HG03097 (cell line): ENCODE results near the gene PGAP6.
"Not testable (repeated sequence)": the region's sequence is repeated elsewhere in the genome, so short reads cannot be mapped to it uniquely, and the experiment has no call there.

Experiments used
- ATAC-seq: cut with Tn5 transposase; IDR thresholded peaks from one replicate; pipeline ENCODE4 v1.9.1; 2021; ENCODE audit not compliant: unreplicated experiment, low FRiP score

Gene PGAP6

DNA sequence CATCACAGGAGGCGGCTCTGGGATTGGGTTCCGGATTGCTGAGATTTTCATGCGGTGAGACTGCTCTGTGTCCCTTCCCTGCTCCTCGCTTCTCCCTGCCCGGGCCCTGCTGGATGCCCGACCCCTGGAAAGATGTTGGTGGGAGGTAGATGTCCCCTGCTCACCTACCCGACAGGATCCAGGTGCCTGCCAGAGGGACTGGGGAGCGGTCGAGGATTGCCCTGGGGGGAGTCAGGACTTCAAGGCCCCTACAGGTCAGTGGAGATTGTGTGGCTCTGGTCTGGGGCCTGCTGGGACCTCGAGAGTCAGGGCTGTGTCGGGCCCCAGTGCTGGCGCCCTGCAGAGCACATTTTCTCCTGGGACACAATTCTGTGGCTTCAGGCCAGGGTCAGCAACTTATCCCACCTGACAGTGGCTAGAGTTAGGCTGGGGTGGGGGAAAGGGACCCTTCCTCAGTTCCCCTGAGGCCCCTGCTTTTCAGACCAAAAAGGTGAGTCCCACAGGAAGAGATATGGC lies 23.3 kb upstream of the PGAP6 start:
- ATAC-seq: no peak

DNA sequence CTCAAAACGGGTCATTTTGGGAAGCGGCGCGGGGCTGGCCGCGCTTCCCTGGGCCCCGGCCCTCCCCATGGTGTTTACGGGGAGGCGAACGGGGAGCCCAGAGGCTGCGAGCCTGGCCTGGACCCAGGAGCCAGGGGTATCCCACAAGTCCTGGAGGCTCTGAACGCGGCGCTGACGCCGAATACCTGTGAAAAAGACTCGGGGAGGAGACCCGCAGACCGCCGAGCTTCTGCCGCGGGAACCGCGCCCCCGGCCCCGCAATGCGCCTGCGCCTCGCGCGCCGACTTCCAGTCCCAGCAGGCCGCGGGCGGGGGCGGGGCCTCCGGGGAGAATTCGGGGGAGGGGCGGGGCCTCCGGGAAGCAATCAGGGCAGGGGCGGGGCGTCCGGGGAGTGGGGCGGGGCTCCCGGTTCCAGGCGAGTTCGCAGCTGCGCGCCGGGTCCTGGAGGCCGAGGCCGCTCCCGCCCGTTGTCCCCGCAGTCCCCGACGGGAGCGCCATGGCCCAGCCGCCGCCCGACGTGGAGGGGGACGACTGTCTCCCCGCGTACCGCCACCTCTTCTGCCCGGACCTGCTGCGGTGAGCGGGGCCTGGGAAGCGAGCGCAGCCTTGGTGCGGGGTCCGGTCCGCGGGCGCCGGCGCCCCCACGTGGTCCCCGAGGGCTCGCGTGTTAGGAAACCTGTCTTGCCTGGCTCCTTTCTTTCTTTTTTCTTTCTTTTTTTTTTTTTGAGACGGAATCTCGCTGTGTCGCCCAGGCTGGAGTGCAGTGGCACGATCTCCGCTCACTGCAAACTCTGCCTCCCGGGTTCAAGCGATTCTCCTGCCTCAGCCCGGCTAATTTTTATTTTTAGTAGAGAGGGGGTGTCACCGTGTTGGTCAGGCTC lies 19.9 kb upstream of the PGAP6 start, which contains the start of gene DECR2:
Gene DECR2, plus strand, starts transcription at position 418 of the 881 bp plus-strand sequence. Its CDS starts 79 bp downstream, at position 497.
- peak; percentile 48 for ATAC-seq

DNA sequence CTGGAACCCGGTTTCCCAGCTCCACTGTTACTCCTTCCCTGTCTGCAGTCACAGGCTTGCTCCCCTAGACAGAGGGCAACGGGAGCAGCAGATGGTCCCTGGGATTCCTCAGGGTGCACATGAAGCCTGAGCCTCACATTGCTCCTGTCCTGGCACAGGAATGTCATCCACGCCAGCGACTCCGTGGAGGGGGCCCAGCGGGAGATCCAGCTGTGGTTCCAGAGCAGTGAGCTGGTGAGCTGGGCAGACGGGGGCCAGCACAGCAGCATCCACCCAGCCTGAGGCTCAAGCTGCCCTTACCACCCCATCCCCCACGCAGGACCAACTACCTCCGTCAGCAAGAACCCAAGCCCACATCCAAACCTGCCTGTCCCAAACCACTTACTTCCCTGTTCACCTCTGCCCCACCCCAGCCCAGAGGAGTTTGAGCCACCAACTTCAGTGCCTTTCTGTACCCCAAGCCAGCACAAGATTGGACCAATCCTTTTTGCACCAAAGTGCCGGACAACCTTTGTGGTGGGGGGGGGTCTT lies 18.3 kb upstream of the PGAP6 start:
- no peak for ATAC-seq

DNA sequence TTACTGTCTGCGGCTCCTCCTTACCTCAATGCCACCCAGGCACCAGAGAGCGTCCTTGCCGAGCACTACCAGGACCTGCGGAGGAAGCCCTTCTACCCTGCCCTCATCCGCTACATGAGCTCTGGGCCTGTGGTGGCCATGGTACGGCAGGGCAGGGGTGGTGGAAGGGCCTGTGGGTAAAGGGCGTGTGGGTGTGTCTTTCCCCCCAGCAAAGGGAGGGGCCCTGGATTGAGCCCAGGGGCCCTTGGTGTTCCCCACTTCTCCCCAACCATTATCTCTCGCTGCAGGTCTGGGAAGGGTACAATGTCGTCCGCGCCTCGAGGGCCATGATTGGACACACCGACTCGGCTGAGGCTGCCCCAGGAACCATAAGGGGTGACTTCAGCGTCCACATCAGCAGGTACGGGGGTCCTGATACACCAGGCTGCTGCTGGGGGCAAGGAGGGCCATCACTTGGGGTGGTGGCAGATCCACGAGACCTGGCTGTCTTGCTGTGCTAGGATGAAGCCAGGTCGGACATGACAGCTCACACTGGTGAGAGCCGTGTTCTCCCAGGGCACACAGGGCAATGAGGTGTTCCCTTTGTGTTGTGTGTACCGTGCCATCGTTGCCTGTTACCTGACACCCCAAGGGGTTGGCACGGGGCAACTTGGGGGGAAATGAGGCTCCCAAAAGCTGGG lies 17.7 kb upstream of the PGAP6 start:
- ATAC-seq: no peak

DNA sequence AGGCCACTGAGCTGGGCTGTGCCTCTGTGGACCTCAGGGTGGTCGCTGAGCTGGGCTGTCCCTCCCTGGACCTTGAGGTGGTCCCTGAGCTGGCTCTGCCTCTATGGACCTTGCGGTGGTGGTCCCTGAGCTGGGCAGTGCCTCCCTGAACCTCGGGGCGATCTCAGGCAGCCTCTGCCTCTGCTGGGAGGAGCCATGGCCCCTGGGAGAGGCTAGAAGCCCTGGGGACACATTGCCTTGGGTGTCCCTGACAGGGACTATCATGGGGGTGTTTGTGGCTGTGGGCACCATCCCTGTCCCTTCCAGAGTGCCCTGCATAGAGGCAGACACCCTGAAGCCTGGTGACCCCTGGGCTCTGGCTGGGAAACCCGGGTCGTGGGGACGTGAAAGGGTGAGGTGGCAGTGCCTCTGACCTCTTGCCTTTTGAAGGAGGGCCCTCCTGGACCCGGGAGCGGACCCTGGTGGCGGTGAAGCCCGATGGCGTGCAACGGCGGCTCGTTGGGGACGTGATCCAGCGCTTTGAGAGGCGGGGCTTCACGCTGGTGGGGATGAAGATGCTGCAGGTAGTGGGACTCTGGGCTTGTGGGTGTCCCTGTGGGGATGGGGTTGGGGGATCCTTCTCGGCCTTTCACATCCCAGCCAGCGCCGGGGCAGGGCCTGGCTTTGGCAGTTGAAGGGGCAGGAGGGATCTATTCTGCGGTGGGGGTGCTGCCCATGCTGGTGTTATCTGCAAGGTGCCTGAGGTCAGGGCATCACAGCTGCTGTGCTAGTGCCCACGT lies 17.0 kb upstream of the PGAP6 start:
- ATAC-seq: no peak

DNA sequence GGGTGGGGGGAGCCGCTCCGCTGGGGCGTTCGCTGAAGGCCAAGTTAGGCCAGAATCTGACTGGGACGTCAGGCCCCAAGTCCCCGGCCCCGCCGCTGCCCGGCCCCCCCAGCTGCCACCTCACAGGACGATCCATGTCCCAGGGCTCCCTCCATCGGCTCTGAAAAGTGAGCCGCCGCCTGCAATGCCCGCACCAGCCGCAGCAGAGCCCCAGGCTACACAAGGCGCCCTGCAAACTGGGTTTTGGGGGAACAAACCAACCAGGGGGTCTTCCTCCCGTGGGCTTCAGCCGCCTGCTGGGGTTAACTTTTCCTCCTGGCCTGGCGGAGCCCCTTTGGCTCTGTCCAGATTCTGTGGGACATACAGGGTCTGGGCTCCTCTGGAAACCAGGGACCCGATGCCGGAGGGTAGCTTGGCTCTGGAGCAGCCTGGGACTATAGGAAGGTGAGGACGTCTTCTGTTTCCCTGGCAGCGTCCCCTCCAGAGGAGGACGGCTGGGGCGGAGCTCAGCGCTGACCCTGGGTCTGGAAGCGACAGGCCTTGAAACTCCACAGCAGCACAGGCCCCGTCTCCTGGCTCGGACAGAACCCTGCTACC lies 16.1 kb upstream of the PGAP6 start:
- ATAC-seq: no peak

DNA sequence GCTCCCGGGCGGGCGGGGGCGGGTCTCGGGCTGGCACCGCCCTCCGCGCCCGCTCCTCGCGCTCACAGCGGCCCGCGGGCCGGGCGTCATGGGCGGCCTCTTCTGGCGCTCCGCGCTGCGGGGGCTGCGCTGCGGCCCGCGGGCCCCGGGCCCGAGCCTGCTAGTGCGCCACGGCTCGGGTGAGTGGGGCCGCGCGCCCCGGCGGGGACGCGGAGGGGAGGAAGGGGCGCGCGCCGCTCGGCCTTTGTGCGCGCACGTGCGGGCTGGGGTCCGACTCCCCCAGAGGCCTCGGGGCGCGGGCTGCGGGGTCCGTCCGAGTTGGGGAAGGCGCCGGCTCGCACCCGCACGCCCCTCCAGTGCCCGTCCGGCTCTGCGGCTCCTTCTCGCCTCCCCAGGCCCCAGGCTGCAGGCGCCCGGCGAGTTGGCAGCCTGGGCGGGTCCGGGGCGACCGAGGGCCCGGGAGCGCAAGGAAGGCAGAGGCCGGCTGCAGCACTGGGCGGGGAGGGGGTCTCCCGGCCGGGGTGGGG lies 15.4 kb upstream of the PGAP6 start, which contains the start of gene NME4:
Gene NME4, plus strand, starts transcription at position 65 of the 527 bp plus-strand sequence. Its CDS starts 24 bp downstream, at position 89.
- no peak for ATAC-seq

DNA sequence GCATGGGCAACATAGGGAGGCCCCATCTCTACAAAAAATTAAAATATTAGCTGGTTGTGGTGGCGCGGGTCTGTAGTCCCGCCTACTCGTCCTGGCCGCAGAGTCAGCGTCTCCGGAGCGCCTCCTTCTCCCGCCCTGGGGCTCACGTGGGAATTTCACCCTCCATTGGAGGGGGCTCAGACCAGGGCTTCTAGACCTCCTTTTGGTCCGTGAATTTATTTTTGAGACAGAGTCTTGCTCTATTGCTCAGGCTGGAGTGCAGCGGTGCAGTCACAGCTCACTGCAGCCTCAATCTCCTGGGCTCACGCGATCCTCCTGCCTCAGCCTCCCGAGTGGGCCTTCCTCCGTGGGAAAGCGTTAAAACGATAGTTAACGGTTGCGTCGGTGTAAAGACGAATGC lies 14.8 kb upstream of the PGAP6 start:
- ATAC-seq: no peak

DNA sequence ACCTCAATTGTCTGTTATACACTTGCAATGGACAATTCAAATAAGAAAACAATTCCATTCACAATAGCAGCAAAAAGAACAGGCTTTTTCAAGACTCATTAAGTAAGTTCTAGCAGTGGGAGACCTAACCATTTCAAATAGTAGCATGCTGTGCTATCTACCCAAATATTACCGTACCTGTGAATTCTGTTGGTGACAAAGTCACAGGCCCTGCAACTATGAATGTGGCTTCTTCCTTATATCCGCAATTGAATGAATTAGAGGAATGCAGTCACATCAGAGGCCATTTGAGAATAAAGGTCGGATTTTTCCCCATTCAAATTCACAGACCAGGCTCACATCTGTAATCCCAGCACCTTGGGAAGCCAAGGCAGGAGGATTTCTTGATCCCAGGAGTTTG lies 14.4 kb upstream of the PGAP6 start:
- ATAC-seq: no peak

DNA sequence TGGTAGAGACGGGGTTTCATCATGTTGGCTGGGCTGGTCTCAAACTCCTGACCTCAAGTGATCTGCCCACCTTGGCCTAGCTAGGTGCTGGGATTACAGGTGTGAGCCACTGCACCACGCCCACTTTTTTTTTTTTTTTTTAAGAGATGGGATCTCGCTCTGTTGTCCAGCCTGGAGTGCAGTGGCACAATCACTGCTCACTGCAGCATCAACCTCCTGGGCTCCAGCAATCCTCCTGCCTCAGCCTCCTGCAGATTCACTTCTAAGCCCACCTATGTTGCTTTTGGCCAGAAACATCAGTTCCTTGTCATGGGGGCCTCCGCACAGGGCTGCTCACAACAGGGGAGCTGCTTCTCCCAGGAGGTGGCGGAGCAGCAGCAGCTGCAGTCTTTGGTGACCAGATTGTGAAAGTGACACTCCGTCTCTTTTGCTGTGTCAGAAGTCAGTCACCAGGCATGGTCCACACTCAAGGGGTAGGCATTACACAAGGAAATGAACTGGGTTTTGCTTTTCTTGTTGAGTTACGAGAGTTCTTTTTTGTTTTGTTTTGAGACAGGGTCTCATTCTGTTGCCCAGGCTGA lies 10.8 kb upstream of the PGAP6 start:
- no peak for ATAC-seq

DNA sequence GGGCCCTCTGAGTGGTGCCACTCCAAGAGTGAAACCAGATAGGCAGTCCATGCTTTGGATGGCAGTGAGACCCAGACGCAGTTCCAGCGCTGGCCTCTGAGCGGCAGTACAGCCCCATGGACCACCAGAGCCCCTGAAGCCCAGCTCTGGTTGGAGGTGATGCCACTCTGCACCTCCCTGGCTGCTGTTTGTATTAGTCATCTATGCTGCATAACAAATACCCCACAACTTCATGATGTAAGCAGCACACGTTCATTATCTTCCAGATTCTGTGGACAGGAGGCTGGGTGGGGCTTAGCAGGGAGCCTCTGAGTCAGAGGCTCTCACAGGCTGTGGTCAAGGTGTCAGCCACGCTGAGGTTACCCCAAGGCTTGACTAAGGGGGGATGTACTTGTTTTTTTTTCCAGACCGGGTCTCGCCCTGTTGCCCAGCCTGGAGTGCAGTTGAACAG lies 10.1 kb upstream of the PGAP6 start:
- ATAC-seq: no peak

DNA sequence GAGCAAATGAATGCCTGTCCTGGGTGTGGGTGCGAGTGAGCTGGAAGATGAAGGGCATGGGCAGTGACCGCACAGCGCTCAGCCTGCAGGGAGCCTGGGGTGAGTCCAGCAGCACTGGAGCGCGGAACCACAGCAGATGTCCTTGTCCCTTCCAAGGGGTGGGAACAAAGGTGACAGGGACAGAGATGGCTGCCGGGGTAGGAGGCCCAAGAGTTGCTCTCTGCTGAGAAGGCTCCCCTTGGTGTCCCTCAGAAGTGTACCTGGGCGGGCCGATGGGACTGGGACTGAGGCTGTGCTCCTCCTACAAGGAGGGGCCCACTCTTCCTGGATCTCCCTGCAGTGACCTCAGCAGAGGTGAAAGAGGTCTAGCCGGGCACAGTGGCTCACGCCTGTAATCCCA lies 7.6 kb upstream of the PGAP6 start:
- ATAC-seq: no peak

DNA sequence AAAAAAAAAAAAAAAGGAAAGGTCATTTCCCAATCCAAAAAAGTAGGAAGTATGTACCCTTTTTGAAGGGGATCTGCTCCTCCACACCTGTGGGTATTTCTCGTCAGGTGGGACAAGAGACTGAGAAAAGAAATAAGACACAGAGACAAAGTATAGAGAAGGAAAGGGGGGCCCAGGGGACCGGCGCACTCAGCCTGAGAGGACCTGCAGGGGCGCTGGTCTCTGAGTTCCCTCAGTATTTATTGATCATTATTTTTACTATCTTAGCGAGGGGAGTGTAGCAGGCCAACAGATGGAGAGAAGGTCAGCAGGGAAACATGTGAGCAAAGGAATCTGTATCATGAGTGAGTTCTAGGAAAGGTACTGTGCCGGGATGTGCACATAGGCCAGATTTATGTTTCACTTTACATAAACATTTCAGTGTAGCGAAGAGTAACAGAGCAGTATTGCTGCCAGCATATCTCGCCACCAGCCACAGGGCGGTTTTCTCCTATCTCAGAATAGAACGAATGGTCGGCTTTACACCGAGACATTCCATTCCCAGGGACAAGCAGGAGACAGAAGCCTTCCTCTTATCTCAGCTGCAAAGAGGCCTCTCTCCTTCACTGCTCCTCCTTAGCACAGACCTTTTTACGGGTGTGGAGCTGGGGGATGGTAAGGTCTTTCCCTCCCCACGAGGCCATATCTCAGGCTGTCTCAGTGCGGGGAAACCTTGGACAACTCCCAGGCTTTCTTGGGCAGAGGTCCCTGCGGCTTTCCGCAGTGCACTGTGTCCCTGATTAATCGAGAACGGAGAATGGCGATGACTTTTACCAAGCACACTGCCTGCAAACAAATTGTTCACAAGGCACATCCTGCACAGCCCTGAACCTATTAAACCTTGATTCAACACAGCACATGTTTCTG lies 6.2 kb upstream of the PGAP6 start:
- ATAC-seq: not testable (repeated sequence)

DNA sequence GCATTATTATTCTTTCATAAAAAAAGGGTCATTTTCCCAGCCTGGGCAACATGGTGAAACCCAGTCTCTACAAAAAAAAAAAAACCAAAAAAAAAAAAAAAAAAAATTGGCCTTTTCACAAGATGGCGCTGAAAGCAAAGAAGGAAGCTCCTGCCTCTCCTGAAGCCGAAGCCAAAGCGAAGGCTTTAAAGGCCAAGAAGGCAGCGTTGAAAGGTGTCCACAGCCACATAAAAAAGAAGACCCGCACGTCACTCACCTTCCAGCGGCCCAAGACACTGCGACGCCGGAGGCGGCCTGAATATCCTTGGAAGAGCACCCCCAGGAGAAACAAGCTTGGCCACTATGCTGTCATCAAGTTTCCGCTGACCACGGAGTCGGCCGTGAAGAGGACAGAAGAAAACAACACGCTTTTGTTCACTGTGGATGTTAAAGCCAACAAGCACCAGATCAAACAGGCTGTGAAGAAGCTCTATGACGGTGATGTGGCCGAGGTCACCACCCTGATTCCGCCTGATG lies 4.9 kb upstream of the PGAP6 start:
- ATAC-seq: no peak

DNA sequence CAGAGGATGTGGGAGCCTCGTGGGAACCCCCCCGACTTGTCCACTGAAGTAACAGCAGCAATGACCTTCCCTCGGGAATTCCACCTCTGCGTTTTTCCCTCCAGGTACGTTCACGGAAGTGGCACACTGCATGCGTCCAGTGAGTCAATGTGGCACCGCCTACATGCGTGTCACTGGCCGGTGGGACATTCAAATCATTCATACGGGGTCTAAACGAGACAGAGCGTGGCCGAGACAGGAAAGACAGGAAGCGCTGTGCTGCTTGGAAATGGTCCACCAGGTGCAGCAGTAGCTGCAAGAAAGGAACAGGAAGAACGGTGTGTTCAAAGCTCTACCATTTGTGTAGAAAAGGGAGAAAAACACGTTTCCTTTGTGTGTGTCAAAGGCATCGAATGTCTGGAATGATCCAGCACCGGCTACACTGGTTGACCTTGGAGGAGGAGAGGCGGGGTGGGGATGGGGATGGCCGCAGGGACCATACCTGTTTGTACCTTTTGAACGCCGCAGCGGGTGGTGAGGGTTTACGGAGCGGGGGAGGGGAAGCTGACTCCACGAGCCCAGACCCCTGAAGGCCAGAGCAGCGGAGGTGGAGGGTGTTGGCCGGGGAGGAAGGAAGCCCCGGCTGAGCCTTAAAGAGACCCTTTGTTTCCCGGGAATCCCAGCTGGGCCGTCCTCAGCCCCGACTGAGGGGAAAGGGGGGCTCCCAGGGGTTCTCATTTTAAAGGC lies 1.7 kb upstream of the PGAP6 start:
- ATAC-seq: peak; percentile 37

DNA sequence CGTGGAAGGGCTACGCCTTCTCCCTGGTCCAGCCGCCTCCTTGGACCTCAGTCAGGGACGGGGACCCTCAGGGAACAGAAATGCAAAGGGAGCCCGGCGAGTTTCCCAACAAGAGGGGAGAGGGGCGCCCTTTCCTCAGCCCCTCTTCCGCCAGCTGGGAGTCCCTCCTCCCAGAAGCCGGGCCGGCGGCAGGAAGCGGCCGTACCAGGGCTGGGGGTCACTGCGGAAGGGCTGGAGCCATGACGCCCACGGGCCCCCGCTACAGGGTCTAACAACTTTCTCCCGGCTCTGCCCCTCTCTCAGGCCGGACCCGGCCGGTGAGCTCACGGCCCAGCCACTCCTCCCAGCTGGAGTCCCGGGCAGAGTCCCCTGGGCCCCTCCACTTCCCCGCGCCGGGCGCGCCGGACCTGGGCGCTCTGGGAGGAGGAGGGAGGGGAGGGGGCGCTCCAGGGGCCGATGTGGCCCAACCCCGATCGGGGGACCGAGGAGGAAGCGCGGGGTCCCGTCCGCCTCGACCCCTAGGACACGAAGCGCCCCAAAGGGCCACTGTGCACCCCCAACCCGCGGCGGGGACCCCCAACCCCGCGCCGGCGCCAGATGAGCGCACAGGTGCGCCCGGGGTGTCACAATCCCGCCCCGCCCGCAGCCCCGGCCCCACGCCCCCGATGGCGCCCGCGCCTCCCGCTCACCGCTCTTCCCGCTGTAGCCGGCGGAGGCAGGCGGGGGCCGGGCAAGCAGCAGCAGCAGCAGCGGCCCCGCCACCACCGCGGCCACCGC lies 578 bp downstream of the PGAP6 start:
- peak; percentile 15 for ATAC-seq

DNA sequence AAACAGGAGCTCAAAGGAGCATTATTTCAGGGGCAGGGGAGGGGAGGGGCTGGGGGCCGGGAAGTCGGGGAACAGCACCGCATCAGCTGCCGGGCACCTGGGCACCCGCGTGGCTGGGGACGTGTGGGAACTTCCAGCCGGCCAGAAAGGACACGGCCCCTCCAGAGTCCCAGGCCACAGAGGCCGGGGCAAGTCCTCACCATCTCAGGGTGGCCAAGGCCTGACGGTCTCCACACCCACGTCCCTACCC lies 1.1 kb downstream of the PGAP6 start:
- ATAC-seq: no peak
